Measurements from ENCODE around the gene MYOD1. TPM values are rescaled to one million over a fixed set of nuclear protein-coding genes. Genes with fewer than 3 reads are reported as not detected.

Gene MYOD1
- total RNA-seq, 1 experiment from 2014 or later: not detected

- Histone ChIP-seq H3K36me3 (ENCODE audit: insufficient read depth, low read length) (no peaks in the 10 kb centered on the region), H3K4me3 (ENCODE audit: low read length) (no peak overlapping the region), H3K9me3 (ENCODE audit: low read length) (no peaks in the 10 kb centered on the region), H3K27me3 (ENCODE audit: low read length) (no peaks in the 10 kb centered on the region), H3K4me2 (ENCODE audit: low read depth, low read length, poor library complexity, severe bottlenecking) (no peak overlapping the region), H3K27ac (ENCODE audit: low read length) (no peak overlapping the region), H3K79me2 (ENCODE audit: low read length) (no peaks in the 10 kb centered on the region), H2AFZ (ENCODE audit: low read length) (no peak overlapping the region), H3K4me1 (ENCODE audit: low read length) (no peaks in the 10 kb centered on the region), H3K9ac (ENCODE audit: low read length) (no peak overlapping the region), H4K20me1 (ENCODE audit: insufficient read depth, low read depth, low read length) (no peaks in the 10 kb centered on the region), H3K9me2 (replicated peaks; ENCODE audit: insufficient read depth, low read length) (no peaks in the 10 kb centered on the region)
- no peak for DNase-seq
Measured at GRCh38 chr11:17687946-17688670, 31.3 kb upstream of the MYOD1 start.

GRCh38 chr11:17691550-17691949, 27.8 kb upstream of the MYOD1 start:
- no peaks in the 10 kb centered on the region for H3K9me3 ChIP-seq (ENCODE audit: low read length)
- no peaks in the 10 kb centered on the region for H3K27me3 ChIP-seq (ENCODE audit: low read length)
- DNase-seq: no peak
- H3K4me3 ChIP-seq (ENCODE audit: low read length): no peak overlapping the region
- H3K9ac ChIP-seq (ENCODE audit: low read length): no peak overlapping the region
- H3K27ac ChIP-seq (ENCODE audit: low read length): no peak overlapping the region
- H3K4me2 ChIP-seq (ENCODE audit: low read depth, low read length, poor library complexity, severe bottlenecking): no peak overlapping the region
- H2AFZ ChIP-seq (ENCODE audit: low read length): no peak overlapping the region
- no peaks in the 10 kb centered on the region for H3K79me2 ChIP-seq (ENCODE audit: low read length)
- H4K20me1 ChIP-seq (ENCODE audit: insufficient read depth, low read depth, low read length): no peaks in the 10 kb centered on the region
- H3K36me3 ChIP-seq (ENCODE audit: insufficient read depth, low read length): no peaks in the 10 kb centered on the region
- no peaks in the 10 kb centered on the region for H3K9me2 ChIP-seq (replicated peaks; ENCODE audit: insufficient read depth, low read length)
- no peaks in the 10 kb centered on the region for H3K4me1 ChIP-seq (ENCODE audit: low read length)

GRCh38 chr11:17691976-17692375, 27.4 kb upstream of the MYOD1 start:
- H3K36me3 ChIP-seq (ENCODE audit: insufficient read depth, low read length): no peaks in the 10 kb centered on the region
- H2AFZ ChIP-seq (ENCODE audit: low read length): no peak overlapping the region
- no peaks in the 10 kb centered on the region for H3K27me3 ChIP-seq (ENCODE audit: low read length)
- DNase-seq: no peak
- no peak overlapping the region for H3K4me3 ChIP-seq (ENCODE audit: low read length)
- H3K79me2 ChIP-seq (ENCODE audit: low read length): no peaks in the 10 kb centered on the region
- no peaks in the 10 kb centered on the region for H3K9me2 ChIP-seq (replicated peaks; ENCODE audit: insufficient read depth, low read length)
- H4K20me1 ChIP-seq (ENCODE audit: insufficient read depth, low read depth, low read length): no peaks in the 10 kb centered on the region
- H3K4me2 ChIP-seq (ENCODE audit: low read depth, low read length, poor library complexity, severe bottlenecking): no peak overlapping the region
- H3K9ac ChIP-seq (ENCODE audit: low read length): no peak overlapping the region
- no peaks in the 10 kb centered on the region for H3K9me3 ChIP-seq (ENCODE audit: low read length)
- no peaks in the 10 kb centered on the region for H3K4me1 ChIP-seq (ENCODE audit: low read length)
- no peak overlapping the region for H3K27ac ChIP-seq (ENCODE audit: low read length)

- Histone ChIP-seq H3K27ac (ENCODE audit: low read length) (no peak overlapping the region), H3K4me3 (ENCODE audit: low read length) (no peak overlapping the region), H2AFZ (ENCODE audit: low read length) (no peak overlapping the region), H3K36me3 (ENCODE audit: insufficient read depth, low read length) (no peaks in the 10 kb centered on the region), H3K4me1 (ENCODE audit: low read length) (no peaks in the 10 kb centered on the region), H3K27me3 (ENCODE audit: low read length) (no peaks in the 10 kb centered on the region), H3K9me2 (replicated peaks; ENCODE audit: insufficient read depth, low read length) (no peaks in the 10 kb centered on the region), H3K4me2 (ENCODE audit: low read depth, low read length, poor library complexity, severe bottlenecking) (no peak overlapping the region), H3K9me3 (ENCODE audit: low read length) (no peaks in the 10 kb centered on the region), H3K9ac (ENCODE audit: low read length) (no peak overlapping the region), H3K79me2 (ENCODE audit: low read length) (no peaks in the 10 kb centered on the region), H4K20me1 (ENCODE audit: insufficient read depth, low read depth, low read length) (no peaks in the 10 kb centered on the region)
- no peak for DNase-seq
Measured at GRCh38 chr11:17692931-17693330, 26.4 kb upstream of the MYOD1 start.

GRCh38 chr11:17693531-17693930, 25.8 kb upstream of the MYOD1 start:
- no peak overlapping the region for H3K4me3 ChIP-seq (ENCODE audit: low read length)
- no peak overlapping the region for H3K9ac ChIP-seq (ENCODE audit: low read length)
- H3K79me2 ChIP-seq (ENCODE audit: low read length): no peaks in the 10 kb centered on the region
- no peaks in the 10 kb centered on the region for H3K4me1 ChIP-seq (ENCODE audit: low read length)
- no peak overlapping the region for H2AFZ ChIP-seq (ENCODE audit: low read length)
- H3K27ac ChIP-seq (ENCODE audit: low read length): no peak overlapping the region
- H3K4me2 ChIP-seq (ENCODE audit: low read depth, low read length, poor library complexity, severe bottlenecking): no peak overlapping the region
- no peak for DNase-seq
- no peaks in the 10 kb centered on the region for H3K9me3 ChIP-seq (ENCODE audit: low read length)
- no peaks in the 10 kb centered on the region for H4K20me1 ChIP-seq (ENCODE audit: insufficient read depth, low read depth, low read length)
- no peaks in the 10 kb centered on the region for H3K36me3 ChIP-seq (ENCODE audit: insufficient read depth, low read length)
- H3K27me3 ChIP-seq (ENCODE audit: low read length): no peaks in the 10 kb centered on the region
- H3K9me2 ChIP-seq (replicated peaks; ENCODE audit: insufficient read depth, low read length): no peaks in the 10 kb centered on the region

- Histone ChIP-seq H3K9me3 (ENCODE audit: low read length) (no peaks in the 10 kb centered on the region), H4K20me1 (ENCODE audit: insufficient read depth, low read depth, low read length) (no peaks in the 10 kb centered on the region), H3K36me3 (ENCODE audit: insufficient read depth, low read length) (no peaks in the 10 kb centered on the region), H3K27me3 (ENCODE audit: low read length) (no peaks in the 10 kb centered on the region), H3K27ac (ENCODE audit: low read length) (no peak overlapping the region), H3K4me1 (ENCODE audit: low read length) (no peaks in the 10 kb centered on the region), H2AFZ (ENCODE audit: low read length) (no peak overlapping the region), H3K4me3 (ENCODE audit: low read length) (no peak overlapping the region), H3K79me2 (ENCODE audit: low read length) (no peaks in the 10 kb centered on the region), H3K9ac (ENCODE audit: low read length) (no peak overlapping the region), H3K4me2 (ENCODE audit: low read depth, low read length, poor library complexity, severe bottlenecking) (no peak overlapping the region), H3K9me2 (replicated peaks; ENCODE audit: insufficient read depth, low read length) (no peaks in the 10 kb centered on the region)
- no peak for DNase-seq
Measured at GRCh38 chr11:17694494-17695110, 24.8 kb upstream of the MYOD1 start.

GRCh38 chr11:17695454-17696441, 23.6 kb upstream of the MYOD1 start:
- Histone ChIP-seq H3K36me3 (ENCODE audit: insufficient read depth, low read length) (no peaks in the 10 kb centered on the region), H3K9me2 (replicated peaks; ENCODE audit: insufficient read depth, low read length) (no peaks in the 10 kb centered on the region), H3K79me2 (ENCODE audit: low read length) (no peaks in the 10 kb centered on the region), H3K4me3 (ENCODE audit: low read length) (no peak overlapping the region), H3K4me2 (ENCODE audit: low read depth, low read length, poor library complexity, severe bottlenecking) (no peak overlapping the region), H3K4me1 (ENCODE audit: low read length) (no peaks in the 10 kb centered on the region), H3K9me3 (ENCODE audit: low read length) (no peaks in the 10 kb centered on the region), H2AFZ (ENCODE audit: low read length) (no peak overlapping the region), H4K20me1 (ENCODE audit: insufficient read depth, low read depth, low read length) (no peaks in the 10 kb centered on the region), H3K9ac (ENCODE audit: low read length) (no peak overlapping the region), H3K27ac (ENCODE audit: low read length) (no peak overlapping the region), H3K27me3 (ENCODE audit: low read length) (no peaks in the 10 kb centered on the region)
- DNase-seq: no peak

- DNase-seq: no peak
- no peaks in the 10 kb centered on the region for H3K79me2 ChIP-seq (ENCODE audit: low read length)
- no peak overlapping the region for H3K27ac ChIP-seq (ENCODE audit: low read length)
- H3K4me2 ChIP-seq (ENCODE audit: low read depth, low read length, poor library complexity, severe bottlenecking): no peak overlapping the region
- no peaks in the 10 kb centered on the region for H4K20me1 ChIP-seq (ENCODE audit: insufficient read depth, low read depth, low read length)
- no peaks in the 10 kb centered on the region for H3K4me1 ChIP-seq (ENCODE audit: low read length)
- no peak overlapping the region for H2AFZ ChIP-seq (ENCODE audit: low read length)
- H3K9me2 ChIP-seq (replicated peaks; ENCODE audit: insufficient read depth, low read length): no peaks in the 10 kb centered on the region
- H3K27me3 ChIP-seq (ENCODE audit: low read length): no peaks in the 10 kb centered on the region
- H3K9ac ChIP-seq (ENCODE audit: low read length): no peak overlapping the region
- H3K9me3 ChIP-seq (ENCODE audit: low read length): no peaks in the 10 kb centered on the region
- H3K4me3 ChIP-seq (ENCODE audit: low read length): no peak overlapping the region
- no peaks in the 10 kb centered on the region for H3K36me3 ChIP-seq (ENCODE audit: insufficient read depth, low read length)
Measured at GRCh38 chr11:17696741-17697140, 22.6 kb upstream of the MYOD1 start.
